K562 (cell line): ENCODE measurements around the gene GPHA2. TPM values are rescaled to one million over a fixed set of nuclear protein-coding genes. Genes with fewer than 3 reads are reported as not detected.

Experiments used
- ARID4B ChIP-seq: sonication (generic); formaldehyde crosslinking; IDR thresholded peaks from 2 replicates; pipeline ENCODE4 v1.8.0; 2022; ENCODE audit warnings: mild to moderate bottlenecking, missing genetic modification reagents
- CEBPZ ChIP-seq: fragments of 150-350 bp; IDR thresholded peaks from 2 replicates; pipeline ENCODE4 v1.6.1; 2014; ENCODE audit warnings: low read depth, mild to moderate bottlenecking, low read length, borderline replicate concordance
- EGR1 ChIP-seq: fragments of 450-650 bp; conservative IDR thresholded peaks from 2 replicates; pipeline ENCODE4 v1.6.1; 2017; ENCODE audit warnings: mild to moderate bottlenecking
- MTA3 ChIP-seq: fragments of 450-650 bp; formaldehyde crosslinking; IDR thresholded peaks from 2 replicates; pipeline ENCODE4 v1.6.1; 2017; ENCODE audit warnings: mild to moderate bottlenecking, borderline replicate concordance
- NKRF ChIP-seq: fragments of 450-650 bp; IDR thresholded peaks from 2 replicates; pipeline ENCODE4 v1.6.1; 2016; ENCODE audit warnings: borderline replicate concordance
- RBBP5 ChIP-seq: fragments of 200-600 bp; sonication (generic); IDR thresholded peaks from 2 replicates; pipeline ENCODE4 v1.6.1; 2012; ENCODE audit warnings: borderline replicate concordance, mild to moderate bottlenecking, low read length, control low read depth, inconsistent platforms; ENCODE audit not compliant: insufficient read depth, poor library complexity, severe bottlenecking
- SIN3A ChIP-seq, 2 experiments: fragments of 150-350 bp in 1 of 2; IDR thresholded peaks; 2 replicates each; pipeline ENCODE4 v1.6.1; 2011 to 2016; ENCODE audit warnings: borderline replicate concordance in 2 of 2, low read depth in 2 of 2, low read length in 2 of 2, mild to moderate bottlenecking in 2 of 2, moderate library complexity in 2 of 2; ENCODE audit not compliant: control insufficient read depth in 1 of 2
- SMC3 ChIP-seq: conservative IDR thresholded peaks from 2 replicates; pipeline ENCODE4 v1.6.1; 2011; ENCODE audit warnings: low read depth, low read length, improper control_type of control experiment; ENCODE audit not compliant: insufficient read depth
- ZNF592 ChIP-seq: fragments of 450-650 bp; IDR thresholded peaks from 2 replicates; pipeline ENCODE4 v1.6.1; 2017; ENCODE audit warnings: antibody characterized with exemption, mild to moderate bottlenecking
- ZNF668 ChIP-seq: fragments of 250-450 bp; sonication (Bioruptor Pico); IDR thresholded peaks from 2 replicates; pipeline ENCODE4 v1.8.0; 2022; ENCODE audit warnings: mild to moderate bottlenecking, inconsistent platforms
- polyA plus RNA-seq, 8 experiments: library from polyadenylated mRNA; depleted of rRNA in 4 of 8; stranded (reverse) in 5 of 8; unstranded in 3 of 8; fragments of >200 nt; fragmentation: Nextera tagmentation in 2 of 8; fragmentation: Illumina TruSeq in 1 of 8; extraction: Ambion mirVana in 2 of 8; extraction: Trizol in 1 of 8; gene quantifications; 2 replicates each; pipeline versions ENCODE4 v1.2.1 to v1.2.3, GENCODE V29; 2011 to 2014; ENCODE audit warnings: inconsistent platforms in 1 of 8, missing spikeins in 1 of 8
- total RNA-seq, 7 experiments: library from RNA; depleted of rRNA in 6 of 7; stranded (reverse); fragments of >200 nt in 6 of 7; fragmentation: Illumina TruSeq in 2 of 7; extraction: Trizol in 2 of 7; gene quantifications; 2 replicates each; pipeline versions ENCODE4 v1.2.1 to v1.2.3, GENCODE V29; 2011 to 2021; ENCODE audit warnings: low replicate concordance in 1 of 7

GPHA2 gene
- total and polyA plus RNA-seq, 9 of the 15 experiments (the other 6 are each of a cell fraction or from before 2014, with no cell fraction given) = 0.17 to 0.22 TPM; not detected in 7

GRCh38 chr11:64916040-64916774, 19.5 kb downstream of the GPHA2 start (continued):
- TF ChIP-seq ARID4B (peak; percentile 22; the same call in 1 of the 2 replicates), CEBPZ (no peak), SIN3A (IDR thresholded peaks at IDR 0.05; ENCODE audit: borderline replicate concordance in 2 of 2, control insufficient read depth in 1 of 2, low read depth in 2 of 2, low read length in 2 of 2) (no peak), MTA3 (no peak), RBBP5 (no peak), NKRF (peak; percentile 65; the same call in 1 of the 2 replicates), SMC3 (no peak; the same call in 1 of the 2 replicates), ZNF592 (peak; percentile 64; the same call in 1 of the 2 replicates), ZNF668 (CRISPR knock-in tag) (no peak), EGR1 (peak; percentile 44; the same call in 1 of the 2 replicates)
